AG04450 (cell line): ENCODE measurements around the gene RAMP3. TPM values are rescaled to one million over a fixed set of nuclear protein-coding genes. Genes with fewer than 3 reads are reported as not detected.
"Not testable (repeated sequence)": the region's sequence is repeated elsewhere in the genome, so short reads cannot be mapped to it uniquely, and the experiment has no call there.

ENCODE experiments used
- CTCF ChIA-PET: fragments of 300-600, 350-600 bp; formaldehyde crosslinking; extraction: SDS; loops from one replicate; lab custom pipeline; 2022; ENCODE audit warnings: antibody characterized with exemption, inconsistent platforms; lab: Charles Lee
- POLR2A ChIA-PET: fragments of 350-600 bp; formaldehyde crosslinking; extraction: SDS; loops from one replicate; lab custom pipeline; 2021; ENCODE audit warnings: antibody characterized with exemption, inconsistent platforms; lab: Yijun Ruan, JAX
- DNase-seq: peaks from one replicate; pipeline ENCODE4 v3.0.0-alpha.2; 2011; ENCODE audit warnings: low read depth, low spot score
- H3K27ac ChIP-seq: one replicate; pipeline ENCODE4 v1.5.1; 2012; ENCODE audit warnings: low read depth, low read length, control low read depth
- H3K27me3 ChIP-seq: one replicate; pipeline ENCODE4 v1.6.0; 2012; ENCODE audit warnings: low read length; ENCODE audit not compliant: control insufficient read depth, insufficient read depth
- H3K4me3 ChIP-seq: 2 replicates; pipeline ENCODE4 v1.5.1; 2011; ENCODE audit warnings: mild to moderate bottlenecking, low read depth, low read length, control low read depth
- H3K9me3 ChIP-seq: 2 replicates; pipeline ENCODE4 v1.5.1; 2012; ENCODE audit warnings: low read length; ENCODE audit not compliant: control insufficient read depth, insufficient read depth
- CTCF ChIP-seq: IDR thresholded peaks from 2 replicates; pipeline ENCODE4 v1.5.1; 2011; ENCODE audit warnings: low read depth, low read length, control low read depth, inconsistent platforms
- polyA plus RNA-seq: library from polyadenylated mRNA; depleted of rRNA; stranded (reverse); fragments of >200 nt; gene quantifications from 2 replicates; pipeline ENCODE4 v1.2.3, GENCODE V29; 2011

RAMP3 gene
- polyA plus RNA-seq, 1 experiment = not detected

GRCh38 chr7:45151131-45151684 is 6.4 kb upstream of the RAMP3 start:
- no peak for DNase-seq
- ChIA-PET POLR2A (no interaction called here), CTCF (interaction anchor here (6.3 kb wide), 1 partner anchor 109 kb away, joined by 59 read pairs; no protein-coding TSS in a partner anchor)
- Histone ChIP-seq H3K27me3 (peaks cover 35% of the 10 kb centered on the region), H3K27ac (no peak overlapping the region), H3K4me3 (no peak overlapping the region), H3K9me3 (no peaks in the 10 kb centered on the region)
- no peak for TF ChIP-seq CTCF

GRCh38 chr7:45151967-45152366 is 5.6 kb upstream of the RAMP3 start:
- no peak for TF ChIP-seq CTCF
- H3K9me3 ChIP-seq = no peaks in the 10 kb centered on the region
- no peak for DNase-seq
- ChIA-PET POLR2A (no interaction called here), CTCF (interaction anchor here (0.6 to 6.3 kb wide), 2 partner anchors 108 to 180 kb away, joined by 6 to 59 read pairs; no protein-coding TSS in a partner anchor)
- no peak overlapping the region for H3K27ac ChIP-seq
- H3K4me3 ChIP-seq = no peak overlapping the region
- H3K27me3 ChIP-seq = peaks cover 33% of the 10 kb centered on the region

- H3K4me3 ChIP-seq = no peak overlapping the region
- TF ChIP-seq CTCF = peak; percentile 12; the same call in 1 of the 2 replicates
- no peak for DNase-seq
- H3K27me3 ChIP-seq = peaks cover 38% of the 10 kb centered on the region
- H3K27ac ChIP-seq = no peak overlapping the region
- H3K9me3 ChIP-seq = no peaks in the 10 kb centered on the region
- POLR2A ChIA-PET = no interaction called here
- CTCF ChIA-PET = interaction anchor here (1.1 to 6.3 kb wide), 2 partner anchors 107 to 111 kb away, joined by 3 to 59 read pairs; no protein-coding TSS in a partner anchor
Observed at GRCh38 chr7:45153233-45153632, 4.4 kb upstream of the RAMP3 start.

- DNase-seq, H3K4me3 ChIP-seq, H3K9me3 ChIP-seq, H3K27ac ChIP-seq, POLR2A ChIA-PET: not testable (repeated sequence)
- H3K27me3 ChIP-seq = peaks cover 40% of the 10 kb centered on the region
- CTCF ChIA-PET = interaction anchor here (0.6 to 6.3 kb wide), 6 partner anchors 10 to 510 kb away, joined by 3 to 59 read pairs (median 3); no protein-coding TSS in a partner anchor
Observed at GRCh38 chr7:45153861-45154260, 3.7 kb upstream of the RAMP3 start.

GRCh38 chr7:45155357-45155900 is 2.2 kb upstream of the RAMP3 start:
- DNase-seq = no peak
- TF ChIP-seq CTCF = no peak
- ChIA-PET POLR2A (no interaction called here), CTCF (interaction anchor here (6.3 kb wide), 1 partner anchor 104 kb away, joined by 59 read pairs; no protein-coding TSS in a partner anchor)
- Histone ChIP-seq H3K9me3 (no peaks in the 10 kb centered on the region), H3K27me3 (peaks cover 47% of the 10 kb centered on the region), H3K27ac (no peak overlapping the region), H3K4me3 (no peak overlapping the region)
